Peyer's patch (tissue), 4 donors: ENCODE measurements around the gene COX4I1. TPM values are rescaled to one million over a fixed set of nuclear protein-coding genes. Genes with fewer than 3 reads are reported as not detected.

Experiments used
- DNase-seq, 3 donors: peaks; one replicate each; pipeline ENCODE4 v3.0.0-alpha.2; 2017 to 2019
- H3K27ac ChIP-seq, 4 donors: fragments of 200-600 bp; sonication (generic); one replicate each; pipeline ENCODE4 v1.5.1; 2016 to 2019
- H3K27me3 ChIP-seq, 2 donors: fragments of 200-600 bp; sonication (generic); one replicate each; pipeline ENCODE4 v1.5.1; 2019
- H3K36me3 ChIP-seq, 3 donors: fragments of 200-600 bp; sonication (generic); one replicate each; pipeline ENCODE4 v1.5.1; 2016 to 2019
- H3K4me1 ChIP-seq, 4 donors: fragments of 200-600 bp; sonication (generic); one replicate each; pipeline ENCODE4 v1.5.1; 2016 to 2019
- H3K4me3 ChIP-seq, 4 donors: fragments of 200-600 bp; sonication (generic); 1 replicate in 3 of 4; 2 replicates in 1 of 4; pipeline ENCODE4 v1.5.1; 2016 to 2019; ENCODE audit warnings: mild to moderate bottlenecking in 1 of 4
- H3K9me3 ChIP-seq, 4 donors: fragments of 200-600 bp; sonication (generic); one replicate each; pipeline ENCODE4 v1.5.1; 2016 to 2019; ENCODE audit warnings: mild to moderate bottlenecking in 1 of 4
- CTCF ChIP-seq, 6 experiments: fragments of 450-650 bp in 4 of 6; fragments of 200-600 bp in 2 of 6; sonication (generic) in 1 of 6; IDR thresholded peaks; one replicate each; pipeline ENCODE4 v1.5.1; 2017 to 2019; ENCODE audit warnings: antibody characterized with exemption in 6 of 6, mild to moderate bottlenecking in 3 of 6, moderate library complexity in 1 of 6
- POLR2A ChIP-seq, 2 donors: fragments of 450-650 bp; IDR thresholded peaks; one replicate each; pipeline ENCODE4 v1.5.1; 2017; ENCODE audit warnings: antibody characterized with exemption in 2 of 2, mild to moderate bottlenecking in 2 of 2, moderate library complexity in 2 of 2
- total RNA-seq, 4 donors: library from RNA; depleted of rRNA; stranded (reverse); fragments of >200 nt; gene quantifications; one replicate each; pipeline ENCODE4 v1.1.0, GENCODE V29; 2016

The COX4I1 gene
- total RNA-seq, 4 donors from 2014 or later: 377 to 758 (median 713) TPM

GRCh38 chr16:85762970-85763369 lies 36.5 kb upstream of the COX4I1 start:
- no peaks in the 10 kb centered on the region for H3K9me3 ChIP-seq
- no peaks in the 10 kb centered on the region for H3K27me3 ChIP-seq
- no peak for TF ChIP-seq POLR2A (IDR thresholded peaks at IDR 0.05)
- TF ChIP-seq CTCF (IDR thresholded peaks at IDR 0.05): no peak
- H3K4me1 ChIP-seq: peaks cover 0 to 6% (median 0%) of the 10 kb centered on the region in 4 donors
- DNase-seq: no peak
- no peaks in the 10 kb centered on the region for H3K36me3 ChIP-seq
- H3K4me3 ChIP-seq: no peak overlapping the region
- H3K27ac ChIP-seq: no peak overlapping the region

GRCh38 chr16:85763616-85764015 lies 35.9 kb upstream of the COX4I1 start:
- H3K27ac ChIP-seq: no peak overlapping the region
- TF ChIP-seq CTCF (IDR thresholded peaks at IDR 0.05) (no peak), POLR2A (IDR thresholded peaks at IDR 0.05) (no peak)
- no peak overlapping the region for H3K4me3 ChIP-seq
- H3K27me3 ChIP-seq: no peaks in the 10 kb centered on the region
- no peaks in the 10 kb centered on the region for H3K9me3 ChIP-seq
- no peak for DNase-seq
- H3K4me1 ChIP-seq: peaks cover 0 to 3% (median 0%) of the 10 kb centered on the region in 4 donors
- no peaks in the 10 kb centered on the region for H3K36me3 ChIP-seq

GRCh38 chr16:85765211-85765610 lies 34.3 kb upstream of the COX4I1 start:
- H3K27ac ChIP-seq: no peak overlapping the region
- TF ChIP-seq CTCF (IDR thresholded peaks at IDR 0.05) (no peak), POLR2A (IDR thresholded peaks at IDR 0.05) (no peak)
- H3K4me1 ChIP-seq: no peaks in the 10 kb centered on the region
- no peaks in the 10 kb centered on the region for H3K27me3 ChIP-seq
- no peaks in the 10 kb centered on the region for H3K36me3 ChIP-seq
- no peaks in the 10 kb centered on the region for H3K9me3 ChIP-seq
- DNase-seq: no peak
- no peak overlapping the region for H3K4me3 ChIP-seq

- DNase-seq: no peak
- Histone ChIP-seq H3K9me3 (no peaks in the 10 kb centered on the region), H3K4me1 (no peaks in the 10 kb centered on the region), H3K36me3 (no peaks in the 10 kb centered on the region), H3K27ac (no peak overlapping the region), H3K4me3 (no peak overlapping the region), H3K27me3 (no peaks in the 10 kb centered on the region)
- TF ChIP-seq POLR2A (IDR thresholded peaks at IDR 0.05): no peak
- no peak for TF ChIP-seq CTCF (IDR thresholded peaks at IDR 0.05)
Measured at GRCh38 chr16:85765767-85766166, 33.7 kb upstream of the COX4I1 start.

- no peak for TF ChIP-seq POLR2A (IDR thresholded peaks at IDR 0.05)
- TF ChIP-seq CTCF (IDR thresholded peaks at IDR 0.05): no peak
- H3K36me3 ChIP-seq: no peaks in the 10 kb centered on the region
- no peaks in the 10 kb centered on the region for H3K9me3 ChIP-seq
- DNase-seq: no peak
- no peak overlapping the region for H3K27ac ChIP-seq
- H3K4me1 ChIP-seq: no peaks in the 10 kb centered on the region
- no peaks in the 10 kb centered on the region for H3K27me3 ChIP-seq
- no peak overlapping the region for H3K4me3 ChIP-seq
Measured at GRCh38 chr16:85767531-85767930, 32.0 kb upstream of the COX4I1 start.

GRCh38 chr16:85768199-85768598 lies 31.3 kb upstream of the COX4I1 start:
- H3K27me3 ChIP-seq: no peaks in the 10 kb centered on the region
- H3K4me1 ChIP-seq: no peaks in the 10 kb centered on the region
- H3K4me3 ChIP-seq: no peak overlapping the region
- TF ChIP-seq CTCF (IDR thresholded peaks at IDR 0.05) (no peak), POLR2A (IDR thresholded peaks at IDR 0.05) (no peak)
- H3K36me3 ChIP-seq: no peaks in the 10 kb centered on the region
- DNase-seq: no peak
- H3K9me3 ChIP-seq: no peaks in the 10 kb centered on the region
- H3K27ac ChIP-seq: no peak overlapping the region
